NK-92 (cell line): ENCODE data around the gene CD7.

Experiments used
- DNase-seq: peaks from one replicate; lab custom pipeline; 2025; ENCODE audit not compliant: unreplicated experiment; lab: John Stamatoyannopoulos, UW

CD7 gene

DNA sequence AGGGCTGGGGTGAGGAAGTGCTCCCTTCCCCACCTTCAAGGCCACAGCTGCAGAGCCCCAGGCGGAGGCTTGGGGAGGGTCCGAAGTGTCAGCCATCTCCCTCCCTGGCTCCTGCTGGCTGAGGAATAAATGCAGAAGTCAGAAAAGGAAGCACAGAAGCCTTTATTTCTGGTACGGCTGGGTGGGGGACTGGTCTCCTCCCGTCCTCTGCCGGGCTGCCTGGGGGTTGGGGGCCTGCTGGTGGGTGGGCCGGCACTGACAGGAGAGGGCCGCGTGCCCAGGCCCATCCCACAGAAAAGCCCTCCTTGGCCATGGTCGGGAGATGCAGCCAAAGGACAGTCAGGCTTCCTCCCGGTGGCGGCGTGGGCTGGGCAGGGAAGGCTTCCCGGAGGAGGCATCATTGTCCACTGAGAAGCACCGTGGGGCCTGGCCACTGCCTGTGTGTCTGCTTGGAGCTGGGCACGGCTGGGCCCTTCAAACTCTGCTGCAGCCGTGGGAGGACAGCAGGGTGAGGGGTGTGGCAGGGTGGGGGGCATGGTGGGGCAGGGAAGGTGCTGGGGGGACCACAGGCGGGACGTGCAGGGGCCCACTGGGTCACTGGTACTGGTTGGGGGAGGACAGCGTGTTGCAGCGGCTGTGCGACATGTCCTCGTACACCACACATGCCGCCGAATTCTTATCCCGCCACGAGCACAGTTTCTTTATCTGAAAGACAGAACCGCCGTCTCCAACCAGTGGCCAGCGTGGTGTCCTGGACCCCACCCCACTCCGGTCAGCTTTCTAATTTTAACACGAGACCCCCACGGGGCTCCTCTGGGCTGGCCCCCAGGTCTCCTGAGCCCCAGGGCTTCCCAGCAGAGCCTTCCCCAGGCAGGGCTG lies 2.4 kb downstream of the CD7 start:
- DNase-seq, result no peak

- no peak for DNase-seq
Observed at GRCh38 chr17:82314012-82314726, 3.2 kb downstream of the CD7 start.

DNA sequence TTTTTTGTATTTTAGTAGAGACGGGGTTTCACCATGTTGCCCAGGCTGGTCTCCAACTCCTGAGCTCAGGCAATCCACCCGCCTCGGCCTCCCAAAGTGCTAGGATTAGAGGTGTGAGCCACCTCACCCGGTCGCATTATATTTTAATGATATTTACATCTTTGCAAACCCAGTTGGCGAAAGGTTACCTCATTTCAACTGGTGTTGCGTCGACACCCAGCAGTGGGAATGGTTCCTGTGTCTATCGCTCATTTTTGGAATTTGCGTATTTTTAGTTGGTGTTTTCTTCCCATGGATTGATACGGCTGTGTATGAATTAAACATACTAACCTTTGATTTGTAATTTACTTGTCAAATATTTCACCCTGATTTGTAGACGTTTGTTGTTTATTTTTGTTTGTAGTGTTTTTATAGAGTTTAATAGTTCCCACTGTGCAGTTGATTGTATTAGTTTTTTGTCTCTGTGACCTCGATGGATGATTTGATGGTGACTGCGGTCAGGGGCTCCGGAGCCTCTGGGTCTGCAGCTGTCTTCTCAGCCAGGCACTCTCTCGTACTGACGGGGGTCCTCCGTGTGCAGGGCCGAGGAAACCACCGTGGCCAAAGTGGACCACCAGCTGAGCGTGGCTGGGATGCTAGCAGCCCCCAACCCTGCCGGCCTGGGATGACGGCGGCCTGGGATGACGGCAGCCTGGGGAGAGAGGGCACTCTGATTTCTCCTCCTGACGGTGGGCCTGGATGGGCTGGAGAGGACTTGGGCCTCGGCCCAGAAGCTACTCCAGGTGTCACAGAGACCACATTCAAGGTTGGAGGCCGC lies 4.0 kb downstream of the CD7 start:
- no peak for DNase-seq

GRCh38 chr17:82311971-82312370 lies 5.4 kb downstream of the CD7 start:
- no peak for DNase-seq

GRCh38 chr17:82310877-82311276 lies 6.5 kb downstream of the CD7 start:
- no peak for DNase-seq

GRCh38 chr17:82309656-82310570 lies 7.5 kb downstream of the CD7 start:
- DNase-seq, result no peak

DNA sequence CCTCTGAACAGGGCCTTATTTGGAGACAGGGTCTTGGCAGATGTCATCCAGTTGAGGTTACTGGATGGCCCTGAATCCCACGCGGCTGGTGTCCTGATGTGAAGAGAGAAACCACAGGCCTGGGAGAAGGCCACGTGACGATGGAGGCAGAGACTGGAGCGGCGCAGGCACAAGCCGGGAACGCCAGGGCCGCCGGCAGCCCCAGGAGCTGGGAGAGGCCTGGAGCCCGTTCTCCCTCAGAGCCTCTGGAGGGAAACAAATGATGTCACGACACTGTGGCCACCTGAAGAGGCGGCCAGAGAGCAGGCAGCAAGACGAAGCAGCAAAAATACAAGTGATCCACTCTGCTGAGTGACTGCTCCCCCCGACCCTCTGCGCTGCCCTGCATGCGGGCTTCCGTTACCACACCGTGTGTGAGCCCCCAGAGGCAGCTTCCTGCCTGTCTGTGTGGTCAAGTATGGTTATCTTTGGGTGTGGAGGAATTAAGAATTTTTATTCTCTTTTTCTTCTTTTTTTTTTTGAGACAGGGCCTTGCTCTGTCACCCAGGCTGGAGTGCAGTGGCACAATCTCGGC lies 11.6 kb downstream of the CD7 start:
- DNase-seq, result no peak

GRCh38 chr17:82304826-82305726 lies 12.3 kb downstream of the CD7 start:
- no peak for DNase-seq

- no peak for DNase-seq
Observed at GRCh38 chr17:82303944-82304808, 13.2 kb downstream of the CD7 start.

GRCh38 chr17:82302991-82303943 lies 14.1 kb downstream of the CD7 start:
- no peak for DNase-seq

- DNase-seq, result no peak
Observed at GRCh38 chr17:82302568-82302963, 14.8 kb downstream of the CD7 start.

- DNase-seq, result no peak
Observed at GRCh38 chr17:82301916-82302567, 15.4 kb downstream of the CD7 start.

DNA sequence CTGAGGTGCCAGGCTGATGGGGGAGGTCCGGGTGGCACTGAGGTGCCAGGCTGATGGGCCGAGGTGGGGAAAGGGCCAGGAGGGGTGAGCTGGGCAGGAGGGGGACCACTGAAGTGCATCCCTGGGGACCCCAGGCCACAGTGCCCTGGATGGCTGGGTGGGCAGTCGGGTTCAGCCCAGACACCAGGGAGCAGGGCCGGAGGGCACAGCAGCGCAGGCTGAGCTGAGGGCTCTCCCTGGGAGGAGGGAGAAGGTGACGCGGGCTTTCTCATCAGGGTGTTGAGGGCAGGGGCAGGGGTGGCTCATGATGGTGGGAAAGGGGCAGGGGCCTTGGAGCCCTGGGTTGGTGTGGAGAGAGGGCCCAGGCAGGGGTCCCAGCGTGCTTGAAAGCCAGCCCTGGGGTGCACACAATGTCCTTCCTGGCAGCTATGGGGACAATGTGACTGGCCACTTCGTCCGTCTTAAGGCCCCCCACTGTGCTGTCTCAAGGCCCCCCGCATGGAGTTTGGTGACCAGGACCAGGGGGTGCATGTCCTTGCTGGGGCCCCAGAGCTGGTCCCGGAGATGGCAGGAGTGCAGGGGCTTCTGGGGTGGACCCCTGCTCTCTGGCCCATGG lies 16.0 kb downstream of the CD7 start:
- no peak for DNase-seq

- no peak for DNase-seq
Observed at GRCh38 chr17:82300707-82301270, 16.6 kb downstream of the CD7 start.

DNA sequence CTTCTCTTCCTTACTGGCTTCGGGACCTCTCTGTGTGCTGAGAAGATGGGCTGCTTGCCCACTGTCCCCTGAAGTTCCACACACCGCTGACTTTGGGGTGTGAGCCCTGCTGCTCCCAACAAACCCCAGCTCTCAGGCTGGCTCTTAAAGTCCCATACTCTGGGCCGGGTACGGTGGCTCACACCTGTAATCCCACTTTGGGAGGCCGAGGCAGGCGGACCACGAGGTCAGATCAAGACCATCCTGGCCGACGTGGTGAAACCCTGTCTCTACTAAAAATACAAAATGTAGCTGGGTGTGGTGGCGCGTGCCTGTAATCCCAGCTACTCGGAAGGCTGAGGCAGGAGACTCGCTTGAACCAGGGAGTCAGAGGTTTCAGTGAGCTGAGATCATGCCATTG lies 17.2 kb downstream of the CD7 start:
- DNase-seq, result no peak

DNA sequence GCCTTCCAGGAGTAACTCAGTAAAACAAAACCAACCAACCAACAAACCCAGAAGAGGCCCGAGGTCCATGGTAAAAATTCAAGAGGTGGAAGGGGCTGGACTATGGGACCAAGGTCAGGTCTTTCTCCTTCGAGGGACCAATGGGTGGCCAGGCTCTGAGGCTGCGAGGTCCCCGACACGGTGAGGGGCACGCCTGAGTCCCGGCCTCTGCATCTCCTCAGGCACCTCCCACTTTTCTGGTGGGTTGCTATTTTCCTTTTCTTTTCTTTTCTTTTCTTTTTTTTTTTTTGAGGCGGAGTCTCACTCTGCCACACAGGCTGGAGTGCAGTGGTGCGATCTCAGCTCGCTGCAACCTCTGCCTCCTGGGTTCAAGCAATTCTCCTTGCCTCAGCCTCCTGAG lies 18.0 kb downstream of the CD7 start:
- no peak for DNase-seq
